GM18508 (cell line): ENCODE results near the gene RNF224.
"Not testable (repeated sequence)": the region's sequence is repeated elsewhere in the genome, so short reads cannot be mapped to it uniquely, and the experiment has no call there.

ENCODE experiments used
- ATAC-seq: cut with Tn5 transposase; IDR thresholded peaks from one replicate; pipeline ENCODE4 v1.9.1; 2021; ENCODE audit warnings: moderate number of reproducible peaks; ENCODE audit not compliant: insufficient read depth, unreplicated experiment

Gene RNF224

GRCh38 chr9:137251490-137252268 lies 24.4 kb downstream of the RNF224 start:
- no peak for ATAC-seq

- no peak for ATAC-seq
Observed at GRCh38 chr9:137252555-137253506, 25.5 kb downstream of the RNF224 start.

- ATAC-seq, result no peak
Observed at GRCh38 chr9:137253717-137254623, 26.7 kb downstream of the RNF224 start.

GRCh38 chr9:137254624-137255447 lies 27.5 kb downstream of the RNF224 start, which contains the start of gene NELFB:
Gene NELFB (plus strand): TSS chr9:137255327.
- no peak for ATAC-seq

GRCh38 chr9:137255448-137256114 lies 28.3 kb downstream of the RNF224 start:
- ATAC-seq, result no peak

GRCh38 chr9:137256362-137256761 lies 29.1 kb downstream of the RNF224 start:
- no peak for ATAC-seq

- no peak for ATAC-seq
Observed at GRCh38 chr9:137256856-137257255, 29.6 kb downstream of the RNF224 start.

- ATAC-seq, result not testable (repeated sequence)
Observed at GRCh38 chr9:137262173-137262908, 35.0 kb downstream of the RNF224 start.

GRCh38 chr9:137262909-137263285 lies 35.6 kb downstream of the RNF224 start:
- no peak for ATAC-seq

- no peak for ATAC-seq
Observed at GRCh38 chr9:137263506-137263905, 36.2 kb downstream of the RNF224 start.

- ATAC-seq, result no peak
Observed at GRCh38 chr9:137264067-137264466, 36.8 kb downstream of the RNF224 start.

- no peak for ATAC-seq
Observed at GRCh38 chr9:137265496-137266161, 38.3 kb downstream of the RNF224 start.

- ATAC-seq, result no peak
Observed at GRCh38 chr9:137266162-137266527, 38.8 kb downstream of the RNF224 start.

- ATAC-seq, result no peak
Observed at GRCh38 chr9:137266585-137267453, 39.5 kb downstream of the RNF224 start.

GRCh38 chr9:137267933-137268355 lies 40.6 kb downstream of the RNF224 start:
- no peak for ATAC-seq

- ATAC-seq, result no peak
Observed at GRCh38 chr9:137268538-137269201, 41.4 kb downstream of the RNF224 start.
